AG04449 (cell line): ENCODE measurements around the gene UST.
"Not testable (repeated sequence)": the region's sequence is repeated elsewhere in the genome, so short reads cannot be mapped to it uniquely, and the experiment has no call there.

Experiments
- CTCF ChIA-PET: fragments of 350-600 bp; formaldehyde crosslinking; extraction: SDS; loops from one replicate; lab custom pipeline; 2021; ENCODE audit warnings: antibody characterized with exemption; lab: Yijun Ruan, JAX
- POLR2A ChIA-PET: fragments of 400-600, 350-600 bp; formaldehyde crosslinking; extraction: SDS; loops from one replicate; lab custom pipeline; 2020; ENCODE audit warnings: antibody characterized with exemption, inconsistent platforms; lab: Yijun Ruan, JAX
- DNase-seq: peaks from one replicate; pipeline ENCODE4 v3.0.0-alpha.2; 2010; ENCODE audit warnings: low read depth, low spot score
- H3K4me3 ChIP-seq: 2 replicates; pipeline ENCODE4 v1.5.1; 2011; ENCODE audit warnings: low read depth, mild to moderate bottlenecking, control low read depth, low read length
- TF ChIP-seq, protein P1 (sequence below): IDR thresholded peaks from one replicate; pipeline ENCODE4 v1.5.1; 2011; ENCODE audit warnings: mild to moderate bottlenecking, moderate library complexity, low read length, control low read depth, inconsistent platforms; ENCODE audit not compliant: insufficient read depth; ENCODE audit errors: missing control alignments

The UST gene

DNA sequence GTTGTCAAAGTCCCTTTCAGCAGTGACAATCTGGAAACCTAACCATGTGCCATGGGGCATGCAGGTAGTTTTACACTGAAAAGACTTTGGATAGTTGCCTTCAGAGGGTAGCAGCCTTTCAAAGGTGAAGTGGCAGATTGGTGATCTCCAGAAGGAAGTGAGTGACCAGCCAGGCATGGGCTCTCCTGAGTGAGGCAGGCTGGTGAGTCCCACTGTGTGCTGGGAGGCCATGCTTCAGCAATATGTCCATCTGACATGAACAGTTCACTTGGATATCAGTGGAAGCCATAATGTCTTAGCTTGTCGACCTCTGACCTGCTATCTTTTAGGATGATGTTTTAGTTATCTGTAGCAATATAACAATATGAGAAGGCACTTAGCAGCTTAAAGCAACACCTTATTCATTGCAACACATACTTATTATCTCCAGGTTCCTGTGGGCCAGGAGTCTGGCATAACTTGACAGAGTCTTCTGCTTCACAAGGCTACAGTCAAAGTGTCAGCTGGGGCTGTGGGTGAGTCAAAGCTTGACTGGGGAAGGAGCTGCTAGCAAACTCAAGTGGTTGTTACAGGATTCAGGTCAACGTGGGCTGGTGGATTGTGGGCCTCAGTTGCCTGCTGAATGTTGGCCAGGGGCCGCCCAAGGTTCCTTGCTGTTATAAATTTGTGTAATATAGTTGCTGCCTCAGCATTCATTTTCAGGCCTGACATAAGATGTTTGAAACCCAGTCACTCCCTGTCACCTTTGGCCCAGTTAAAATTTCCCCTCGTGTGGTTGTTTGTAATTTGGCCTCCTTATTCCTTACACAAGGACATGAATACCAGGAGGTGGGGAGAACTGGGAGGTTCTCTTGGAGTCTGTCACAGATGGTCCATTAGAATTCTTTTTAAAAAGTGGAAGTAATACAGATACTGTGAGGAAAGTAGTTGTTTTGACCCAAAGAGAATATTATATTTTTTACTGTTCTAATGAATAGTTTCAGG is 100.2 kb downstream of the UST start:
- CTCF ChIA-PET, result interaction anchor here (1.3 kb wide), 1 partner anchor 10 kb away, joined by 3 read pairs; no protein-coding TSS in a partner anchor

DNA sequence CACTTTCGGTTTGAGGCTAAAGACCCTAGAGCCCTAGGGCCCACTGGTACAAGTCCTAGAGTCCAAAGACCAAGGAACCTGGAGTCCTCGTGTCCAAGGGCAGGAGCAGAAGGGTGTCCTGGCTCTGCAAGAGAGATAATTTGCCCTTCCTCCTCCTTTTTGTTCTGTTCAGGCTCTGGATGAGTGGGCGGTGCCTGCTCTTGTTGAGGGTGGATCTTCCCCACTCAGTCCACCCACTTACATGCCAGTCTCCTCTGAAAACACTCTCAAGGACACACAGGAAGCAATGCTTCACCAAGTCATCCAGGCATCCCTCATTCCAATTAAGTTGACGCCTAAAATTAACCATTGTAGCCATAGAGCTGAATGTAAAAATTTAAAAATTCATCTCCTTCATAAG is 102.1 kb downstream of the UST start:
- H3K4me3 ChIP-seq, result no peak overlapping the region
- POLR2A ChIA-PET, result no interaction called here
- TF ChIP-seq, protein P1, sequence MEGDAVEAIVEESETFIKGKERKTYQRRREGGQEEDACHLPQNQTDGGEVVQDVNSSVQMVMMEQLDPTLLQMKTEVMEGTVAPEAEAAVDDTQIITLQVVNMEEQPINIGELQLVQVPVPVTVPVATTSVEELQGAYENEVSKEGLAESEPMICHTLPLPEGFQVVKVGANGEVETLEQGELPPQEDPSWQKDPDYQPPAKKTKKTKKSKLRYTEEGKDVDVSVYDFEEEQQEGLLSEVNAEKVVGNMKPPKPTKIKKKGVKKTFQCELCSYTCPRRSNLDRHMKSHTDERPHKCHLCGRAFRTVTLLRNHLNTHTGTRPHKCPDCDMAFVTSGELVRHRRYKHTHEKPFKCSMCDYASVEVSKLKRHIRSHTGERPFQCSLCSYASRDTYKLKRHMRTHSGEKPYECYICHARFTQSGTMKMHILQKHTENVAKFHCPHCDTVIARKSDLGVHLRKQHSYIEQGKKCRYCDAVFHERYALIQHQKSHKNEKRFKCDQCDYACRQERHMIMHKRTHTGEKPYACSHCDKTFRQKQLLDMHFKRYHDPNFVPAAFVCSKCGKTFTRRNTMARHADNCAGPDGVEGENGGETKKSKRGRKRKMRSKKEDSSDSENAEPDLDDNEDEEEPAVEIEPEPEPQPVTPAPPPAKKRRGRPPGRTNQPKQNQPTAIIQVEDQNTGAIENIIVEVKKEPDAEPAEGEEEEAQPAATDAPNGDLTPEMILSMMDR, result no peak
- CTCF ChIA-PET, result no interaction called here
- DNase-seq, result no peak

More for the DNA sequence above, 100.2 kb downstream of the UST start:
- POLR2A ChIA-PET, result interaction anchor here (0.5 kb wide), 1 partner anchor 23 kb away, joined by 3 read pairs; no protein-coding TSS in a partner anchor
- H3K4me3 ChIP-seq, result no peak overlapping the region
- no peak for DNase-seq
- TF ChIP-seq, protein P1, result no peak

DNA sequence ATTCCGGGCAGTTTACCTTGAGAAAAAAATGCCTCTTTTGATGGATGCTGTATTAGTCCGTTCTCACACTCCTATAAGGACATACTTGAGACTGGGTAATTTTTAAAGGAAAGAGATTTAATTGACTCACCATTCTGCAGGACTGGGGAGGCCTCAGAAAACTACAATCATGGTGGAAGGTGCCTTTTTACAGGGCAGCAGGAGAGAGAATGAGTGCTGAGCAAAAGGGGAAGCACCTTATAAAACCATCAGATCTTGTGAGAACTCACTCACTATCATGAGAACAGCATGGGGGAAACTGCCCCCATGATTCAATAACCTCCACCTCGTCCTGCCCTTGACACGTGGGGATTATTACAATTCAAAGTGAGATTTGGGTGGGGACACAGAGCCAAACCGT is 102.6 kb downstream of the UST start:
- DNase-seq, H3K4me3 ChIP-seq, CTCF ChIA-PET, POLR2A ChIA-PET: not testable (repeated sequence)

DNA sequence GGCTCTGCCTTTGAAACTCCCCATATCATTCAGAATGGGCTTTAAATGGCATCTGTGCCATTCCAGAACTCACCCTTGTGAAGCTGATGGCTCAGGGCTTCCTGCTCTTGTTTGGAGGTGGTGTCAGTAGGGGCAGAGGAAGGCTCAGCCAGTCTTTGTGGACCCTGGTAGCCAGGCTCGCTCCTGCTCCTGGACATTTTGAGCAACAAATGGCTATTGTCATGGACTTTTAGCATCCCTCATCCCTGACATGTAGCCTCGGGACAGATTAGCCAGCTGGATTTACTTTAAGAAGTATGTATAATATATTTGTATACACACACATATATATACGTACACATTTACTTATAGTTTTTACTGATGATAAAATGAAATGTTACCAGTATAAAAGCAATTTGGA is 104.1 kb downstream of the UST start:
- CTCF ChIA-PET, result no interaction called here
- no peak overlapping the region for H3K4me3 ChIP-seq
- TF ChIP-seq, protein P1, result no peak
- DNase-seq, result no peak
- POLR2A ChIA-PET, result no interaction called here

DNA sequence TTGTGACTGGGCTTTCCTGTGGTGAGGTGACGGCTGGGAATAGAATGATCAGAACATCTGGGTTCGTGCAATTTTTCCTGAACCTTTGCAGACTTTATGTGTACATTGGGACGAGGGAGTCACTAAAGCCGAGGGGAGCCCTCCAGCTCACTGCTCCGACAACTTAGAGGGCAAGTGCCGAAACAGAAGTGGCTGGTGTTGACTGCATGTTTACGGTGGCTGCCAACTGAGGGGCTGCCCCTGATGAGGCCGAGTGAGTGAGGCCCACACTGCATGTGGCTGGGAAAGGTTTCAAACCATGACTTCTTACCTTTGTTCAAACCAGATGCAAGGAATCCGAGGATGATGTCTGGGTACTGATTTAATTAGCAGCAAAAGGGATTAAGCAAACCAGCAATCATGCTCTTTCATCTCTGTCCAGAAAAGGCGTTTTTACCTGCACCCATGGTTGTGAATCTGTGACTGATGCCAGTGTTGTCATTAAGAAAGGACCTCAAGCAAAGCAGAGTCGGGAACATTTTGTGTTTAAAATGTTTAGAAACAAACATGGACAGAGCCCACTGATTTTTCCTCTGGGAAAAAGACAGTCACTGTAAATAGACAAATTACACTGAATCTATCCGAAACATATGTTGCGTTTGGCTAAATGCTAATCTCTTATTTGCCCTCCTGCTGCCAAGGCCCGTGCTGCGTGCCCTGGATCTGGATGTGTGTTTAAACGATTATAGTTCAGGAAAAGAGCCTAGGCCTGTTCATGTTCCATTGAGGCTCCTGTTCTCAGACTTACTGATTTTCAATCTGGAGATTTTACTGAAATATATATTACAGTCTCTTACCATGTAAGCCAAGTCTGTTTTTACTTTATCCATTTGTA is 105.1 kb downstream of the UST start:
- ChIA-PET CTCF (interaction anchor here (0.6 kb wide), 1 partner anchor 36 kb away, joined by 3 read pairs; no protein-coding TSS in a partner anchor), POLR2A (no interaction called here)
- no peak for DNase-seq
- H3K4me3 ChIP-seq, result no peak overlapping the region
- TF ChIP-seq, protein P1, result no peak

DNA sequence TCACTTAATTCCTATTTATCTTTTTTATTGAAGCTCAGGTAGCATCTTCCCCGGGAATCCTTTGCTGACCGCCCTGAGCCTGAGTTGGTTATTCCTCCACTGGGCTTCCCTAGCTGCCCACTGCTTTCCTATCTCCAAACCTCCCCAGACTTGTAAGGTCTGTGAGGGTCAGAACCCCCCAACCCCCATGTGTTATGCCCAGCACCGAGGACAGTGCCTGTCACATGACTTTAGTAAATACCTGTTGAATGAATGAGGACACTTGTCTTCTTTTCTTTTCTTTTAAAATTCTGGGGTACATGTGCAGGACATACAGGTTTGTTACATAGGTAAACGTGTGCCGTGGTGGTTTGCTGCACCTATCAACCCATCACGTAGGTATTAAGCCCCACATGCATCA is 105.9 kb downstream of the UST start:
- TF ChIP-seq, protein P1, result no peak
- ChIA-PET POLR2A (no interaction called here), CTCF (interaction anchor here (0.6 kb wide), 1 partner anchor 35 kb away, joined by 3 read pairs; no protein-coding TSS in a partner anchor)
- H3K4me3 ChIP-seq, result no peak overlapping the region
- no peak for DNase-seq

GRCh38 chr6:148853113-148853512 is 106.3 kb downstream of the UST start:
- CTCF ChIA-PET, result interaction anchor here (0.6 kb wide), 1 partner anchor 34 kb away, joined by 3 read pairs; no protein-coding TSS in a partner anchor
- POLR2A ChIA-PET, DNase-seq, H3K4me3 ChIP-seq: not testable (repeated sequence)
